ENCODE data around the gene CNTNAP2. TPM values are rescaled to one million over a fixed set of nuclear protein-coding genes. Genes with fewer than 3 reads are reported as not detected.

Gene CNTNAP2
- total RNA-seq, 4 donors from 2014 or later, result 0.25 to 0.89 (median 0.30) TPM; not detected in 1

GRCh38 chr7:146138926-146139325 lies 22.3 kb downstream of the CNTNAP2 start:
- Histone ChIP-seq H3K4me3 (no peak overlapping the region), H3K4me1 (no peaks in the 10 kb centered on the region), H3K9me3 (no peaks in the 10 kb centered on the region), H3K27ac (no peak overlapping the region), H3K36me3 (no peaks in the 10 kb centered on the region), H3K27me3 (no peaks in the 10 kb centered on the region)
- TF ChIP-seq POLR2A (IDR thresholded peaks at IDR 0.05) (no peak), EP300 (IDR thresholded peaks at IDR 0.05) (no peak), POLR2AphosphoS5 (IDR thresholded peaks at IDR 0.05) (no peak), CTCF (IDR thresholded peaks at IDR 0.05) (no peak)
- no peak for DNase-seq (ENCODE audit: low spot score in 2 of 2)
- WGBS, result 79% methylated on average over 4 of the region's 4 CpGs

- Histone ChIP-seq H3K9me3 (no peaks in the 10 kb centered on the region), H3K27ac (no peak overlapping the region), H3K27me3 (no peaks in the 10 kb centered on the region), H3K4me3 (no peak overlapping the region), H3K36me3 (no peaks in the 10 kb centered on the region), H3K4me1 (no peaks in the 10 kb centered on the region)
- TF ChIP-seq POLR2AphosphoS5 (IDR thresholded peaks at IDR 0.05) (no peak), CTCF (IDR thresholded peaks at IDR 0.05) (no peak), POLR2A (IDR thresholded peaks at IDR 0.05) (no peak), EP300 (IDR thresholded peaks at IDR 0.05) (no peak)
- 57% methylated on average over 6 of the region's 6 CpGs for WGBS
- DNase-seq (ENCODE audit: low spot score in 2 of 2), result no peak
Observed at GRCh38 chr7:146146831-146147486, 30.4 kb downstream of the CNTNAP2 start.

- H3K4me1 ChIP-seq, result no peaks in the 10 kb centered on the region
- no peak for DNase-seq (ENCODE audit: low spot score in 2 of 2)
- no peak overlapping the region for H3K27ac ChIP-seq
- no peaks in the 10 kb centered on the region for H3K27me3 ChIP-seq
- no peaks in the 10 kb centered on the region for H3K9me3 ChIP-seq
- H3K4me3 ChIP-seq, result no peak overlapping the region
- TF ChIP-seq CTCF (IDR thresholded peaks at IDR 0.05), result no peak
- no peak for TF ChIP-seq POLR2AphosphoS5 (IDR thresholded peaks at IDR 0.05)
- TF ChIP-seq POLR2A (IDR thresholded peaks at IDR 0.05), result no peak
- TF ChIP-seq EP300 (IDR thresholded peaks at IDR 0.05), result no peak
- no peaks in the 10 kb centered on the region for H3K36me3 ChIP-seq
Observed at GRCh38 chr7:146150153-146150552, 33.6 kb downstream of the CNTNAP2 start.

- Histone ChIP-seq H3K4me3 (no peak overlapping the region), H3K27ac (no peak overlapping the region), H3K9me3 (no peaks in the 10 kb centered on the region), H3K36me3 (no peaks in the 10 kb centered on the region), H3K4me1 (no peaks in the 10 kb centered on the region), H3K27me3 (no peaks in the 10 kb centered on the region)
- WGBS, result 87% methylated on average over 2 of the region's 2 CpGs
- no peak for DNase-seq (ENCODE audit: low spot score in 2 of 2)
- TF ChIP-seq EP300 (IDR thresholded peaks at IDR 0.05) (no peak), CTCF (IDR thresholded peaks at IDR 0.05) (no peak), POLR2AphosphoS5 (IDR thresholded peaks at IDR 0.05) (no peak), POLR2A (IDR thresholded peaks at IDR 0.05) (no peak)
Observed at GRCh38 chr7:146172112-146172511, 55.5 kb downstream of the CNTNAP2 start.

GRCh38 chr7:146175716-146176115 lies 59.1 kb downstream of the CNTNAP2 start:
- Histone ChIP-seq H3K4me3 (no peak overlapping the region), H3K27ac (no peak overlapping the region), H3K27me3 (no peaks in the 10 kb centered on the region), H3K9me3 (no peaks in the 10 kb centered on the region), H3K4me1 (no peaks in the 10 kb centered on the region), H3K36me3 (no peaks in the 10 kb centered on the region)
- DNase-seq (ENCODE audit: low spot score in 2 of 2), result no peak
- no peak for TF ChIP-seq CTCF (IDR thresholded peaks at IDR 0.05)
- WGBS, result 72% methylated on average over 2 of the region's 2 CpGs

Measured in suprapubic skin (tissue), 4 donors.